GM21717 (cell line): ENCODE measurements around the gene SLC18B1.
A peak's percentile ranks its signal among the peaks of the same experiment; 100 is the strongest.

ENCODE experiments used
- ATAC-seq: cut with Tn5 transposase; IDR thresholded peaks from one replicate; pipeline ENCODE4 v1.9.1; 2021; ENCODE audit warnings: mild to moderate bottlenecking, moderate library complexity; ENCODE audit not compliant: unreplicated experiment

The SLC18B1 gene

DNA sequence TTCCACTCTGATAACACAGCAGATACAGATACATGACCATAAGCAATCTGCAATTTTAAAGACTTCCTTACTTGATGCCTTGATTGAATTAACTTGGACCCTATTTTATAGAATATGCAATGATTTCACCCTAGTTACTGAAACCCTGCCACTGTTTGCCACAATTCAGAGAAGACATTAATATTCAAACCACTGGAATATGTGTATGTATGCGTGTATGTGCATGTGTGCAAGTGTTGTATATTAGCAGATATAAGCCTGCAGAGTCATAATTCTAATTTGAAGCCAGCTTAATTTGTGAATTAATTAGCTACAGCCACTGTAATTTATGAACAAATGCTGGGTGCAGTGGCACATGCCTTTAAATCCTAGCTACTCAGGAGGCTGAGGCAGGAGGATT, 50.0 kb downstream of the SLC18B1 start:
- ATAC-seq: no peak

DNA sequence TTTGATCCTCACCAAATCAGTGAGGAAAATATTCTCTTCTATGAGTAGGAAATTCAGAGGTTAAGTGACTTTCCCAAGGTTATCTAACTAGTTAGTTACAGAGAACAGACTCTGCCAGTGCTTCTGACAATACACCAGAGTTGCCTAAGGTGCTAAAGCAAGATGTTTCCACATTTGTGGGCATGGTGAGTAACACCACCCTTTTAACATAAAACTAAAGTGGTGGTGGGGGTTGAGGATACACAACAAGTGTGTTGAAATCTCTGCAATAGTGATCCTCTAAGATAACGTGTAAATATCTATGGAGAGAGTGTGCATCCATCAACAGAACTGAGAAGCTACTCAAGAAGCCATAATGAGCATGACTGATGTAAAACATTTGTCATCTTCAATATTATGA, 52.4 kb downstream of the SLC18B1 start:
- no peak for ATAC-seq

DNA sequence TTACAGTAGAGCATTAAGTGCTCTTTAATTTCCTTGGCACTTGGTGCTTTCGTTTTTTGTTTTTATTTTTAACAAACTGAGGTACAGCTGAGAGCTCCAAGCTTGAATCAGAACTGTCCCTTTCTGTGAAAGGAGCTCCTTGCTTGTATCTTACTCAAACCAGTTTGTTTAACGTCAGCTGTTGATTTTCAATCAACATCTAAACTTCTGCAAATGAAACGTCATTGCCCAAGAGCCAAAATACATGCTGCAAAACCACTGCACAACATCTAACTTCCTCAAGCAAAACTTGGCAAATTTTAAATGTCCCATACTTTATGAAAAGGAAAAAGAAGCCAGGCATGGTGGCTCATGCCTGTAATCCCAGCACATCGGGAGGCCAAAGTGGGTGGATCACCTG, 55.9 kb downstream of the SLC18B1 start:
- no peak for ATAC-seq

DNA sequence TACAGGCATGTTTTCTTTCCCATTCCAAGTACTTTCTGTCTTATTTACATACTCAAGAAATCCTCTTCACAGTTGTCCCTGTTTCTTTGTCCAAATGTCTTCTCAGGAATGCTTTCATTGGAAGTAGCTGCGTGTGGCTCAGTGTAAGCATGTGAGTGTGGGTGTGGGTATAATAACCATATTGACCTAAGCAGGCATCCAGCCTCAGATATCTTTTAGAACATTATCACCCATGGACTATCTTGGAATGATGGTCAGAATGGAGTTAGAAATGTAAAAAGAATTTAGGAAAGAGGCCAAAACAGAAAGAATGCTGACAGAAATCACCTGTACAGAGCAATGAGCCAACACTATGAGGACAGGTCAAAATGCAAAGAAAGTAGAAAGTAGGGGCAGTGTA, 57.2 kb downstream of the SLC18B1 start:
- ATAC-seq: no peak

DNA sequence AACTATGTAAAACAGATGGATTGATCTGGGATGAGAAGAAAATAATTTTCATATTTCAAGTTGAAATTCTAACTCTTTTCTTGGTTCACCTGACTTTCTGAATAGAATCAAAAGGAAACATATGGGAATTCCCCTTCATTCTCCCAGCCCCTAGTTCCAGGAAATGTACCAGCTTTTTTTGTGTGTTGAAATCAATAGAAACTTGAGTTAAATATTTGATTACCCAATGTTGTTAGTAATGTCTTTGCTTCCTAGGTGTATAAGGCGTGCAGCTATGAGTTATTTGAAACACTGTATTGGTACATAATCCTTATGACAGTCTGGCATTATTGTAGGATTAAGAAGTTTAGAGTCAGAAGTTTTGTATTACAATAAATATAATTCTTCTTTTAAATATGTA, 62.2 kb downstream of the SLC18B1 start:
- peak; percentile 62 for ATAC-seq

DNA sequence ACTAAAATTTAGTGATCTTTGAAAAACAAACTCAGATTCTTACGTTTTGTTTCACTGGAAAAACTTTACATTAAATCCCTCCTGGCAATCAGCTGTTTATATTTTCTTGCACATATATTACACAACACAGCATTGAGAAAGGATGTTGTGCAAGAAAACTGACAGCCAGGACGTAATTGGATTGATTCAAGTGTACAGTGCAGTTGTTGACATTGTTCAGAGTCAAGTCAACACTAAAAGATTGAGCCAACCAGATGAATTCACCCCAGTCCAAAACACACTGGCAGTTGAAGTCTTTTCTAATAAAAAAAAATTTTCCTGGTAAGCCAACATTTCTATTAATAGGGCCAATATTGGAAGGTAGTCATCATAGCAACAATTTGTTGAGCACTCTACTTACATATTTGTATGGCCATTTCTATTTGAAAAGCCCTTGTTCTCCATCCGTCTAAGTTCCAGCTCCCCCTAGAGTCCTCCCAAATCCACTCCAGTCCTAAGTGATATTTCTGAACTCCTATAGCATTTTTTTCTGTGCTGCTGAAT, 63.7 kb downstream of the SLC18B1 start:
- no peak for ATAC-seq

DNA sequence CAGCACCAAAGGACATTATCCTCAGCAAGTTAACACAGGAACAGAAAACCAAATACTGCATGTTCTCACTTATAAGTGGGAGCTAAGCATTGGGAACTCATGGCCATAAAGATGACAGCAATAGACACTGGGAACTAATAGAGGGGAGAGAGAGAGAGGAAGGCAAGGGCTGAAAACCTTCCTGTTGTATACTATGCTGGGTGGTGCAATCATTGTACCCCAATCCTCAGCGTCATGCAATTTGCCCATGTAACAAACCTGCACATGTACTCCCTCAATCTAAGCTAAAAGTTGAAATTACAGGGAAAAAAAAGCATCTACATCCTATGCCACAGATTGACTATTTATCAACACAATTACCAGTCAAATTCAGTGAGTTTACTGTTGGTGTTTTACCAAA, 64.6 kb downstream of the SLC18B1 start:
- ATAC-seq: no peak

DNA sequence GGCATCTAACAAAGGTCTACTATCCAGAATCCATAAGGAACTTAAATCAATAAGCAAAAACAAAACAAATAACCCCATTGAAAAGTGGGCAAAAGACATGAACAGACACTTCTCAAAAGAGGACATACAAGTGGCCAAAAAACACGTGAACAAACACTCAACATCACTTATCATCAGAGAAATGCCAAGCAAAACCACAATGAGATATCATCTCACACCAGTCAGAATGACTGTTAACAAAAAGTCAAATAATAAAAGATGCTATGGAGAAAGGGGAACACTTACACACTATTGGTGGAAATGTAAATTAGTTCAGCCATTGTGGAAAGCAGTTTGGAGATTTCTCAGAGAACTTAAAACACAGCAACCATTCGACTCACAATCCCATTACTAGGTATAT, 65.2 kb downstream of the SLC18B1 start:
- ATAC-seq: no peak

DNA sequence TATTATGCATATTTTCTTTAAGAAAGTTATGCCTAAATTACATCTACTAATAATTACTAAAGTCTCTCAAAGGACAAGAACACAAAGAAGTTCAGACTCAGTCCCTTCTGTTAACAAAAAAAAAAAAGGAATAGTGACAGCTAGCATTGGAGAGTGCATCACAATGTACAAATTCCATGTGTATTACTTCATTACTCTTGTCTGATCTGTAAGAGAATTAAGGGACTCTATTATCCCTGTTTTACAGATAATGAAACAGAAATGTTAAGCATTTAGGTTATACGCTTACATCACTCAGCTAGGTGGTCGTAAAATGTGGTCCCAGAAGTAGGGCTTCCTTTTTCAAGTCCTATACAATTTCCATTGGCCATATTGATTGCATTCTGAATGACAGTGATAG, 67.4 kb downstream of the SLC18B1 start:
- ATAC-seq: no peak

DNA sequence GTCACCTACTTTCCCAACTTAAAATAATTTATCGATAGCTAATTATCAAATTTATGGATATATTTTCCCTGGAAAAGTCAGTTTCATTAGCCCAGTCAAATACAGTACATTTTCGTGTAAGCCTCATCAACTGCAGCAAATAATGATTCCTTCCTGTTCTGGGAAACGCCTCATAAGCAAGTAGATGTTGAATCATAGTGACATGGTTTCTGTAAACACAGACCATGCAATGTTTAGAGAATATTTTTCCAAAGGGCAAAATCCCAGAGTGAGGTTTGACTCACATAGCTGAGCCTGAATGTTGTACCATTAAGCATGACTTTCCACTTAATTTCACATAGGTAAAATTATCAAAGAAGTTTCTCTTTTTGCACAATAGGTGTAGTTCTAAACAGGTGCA, 67.9 kb downstream of the SLC18B1 start:
- no peak for ATAC-seq

DNA sequence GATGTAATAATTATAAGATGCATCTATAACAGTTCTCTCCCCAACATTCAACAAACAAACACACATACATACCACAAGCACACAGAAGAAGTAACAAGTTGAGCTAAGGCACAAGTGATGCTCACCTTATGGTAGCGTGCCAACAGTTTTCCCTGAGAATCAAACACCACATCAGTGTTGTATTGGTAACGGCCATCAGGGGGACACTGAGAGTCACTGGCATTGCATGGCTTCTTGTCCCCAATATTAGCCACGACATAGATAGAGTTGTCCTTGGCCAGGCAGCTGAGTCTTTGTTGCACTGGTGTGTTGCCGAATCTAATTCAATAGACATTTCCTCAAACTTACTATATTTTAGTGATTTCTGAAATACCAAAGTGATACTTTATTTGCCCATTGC, 69.8 kb downstream of the SLC18B1 start:
- ATAC-seq: no peak

DNA sequence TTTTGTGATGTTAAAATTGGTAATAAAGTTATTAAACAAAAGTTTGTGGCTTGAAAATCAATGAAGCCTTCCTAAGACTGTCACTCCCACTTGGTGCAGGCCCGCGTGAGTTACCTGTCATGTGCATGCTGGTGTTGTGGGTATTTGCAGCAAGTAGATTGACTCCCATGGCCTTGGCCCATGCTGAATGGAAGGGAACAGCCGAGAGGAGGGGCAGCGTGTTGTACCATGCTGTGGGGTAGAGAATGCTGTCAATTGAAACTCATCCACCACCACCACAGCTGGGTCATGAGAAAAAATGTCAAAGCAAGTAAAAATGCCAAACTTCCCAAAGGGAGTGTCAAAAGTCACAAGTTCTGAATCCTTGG, 71.8 kb downstream of the SLC18B1 start:
- no peak for ATAC-seq

DNA sequence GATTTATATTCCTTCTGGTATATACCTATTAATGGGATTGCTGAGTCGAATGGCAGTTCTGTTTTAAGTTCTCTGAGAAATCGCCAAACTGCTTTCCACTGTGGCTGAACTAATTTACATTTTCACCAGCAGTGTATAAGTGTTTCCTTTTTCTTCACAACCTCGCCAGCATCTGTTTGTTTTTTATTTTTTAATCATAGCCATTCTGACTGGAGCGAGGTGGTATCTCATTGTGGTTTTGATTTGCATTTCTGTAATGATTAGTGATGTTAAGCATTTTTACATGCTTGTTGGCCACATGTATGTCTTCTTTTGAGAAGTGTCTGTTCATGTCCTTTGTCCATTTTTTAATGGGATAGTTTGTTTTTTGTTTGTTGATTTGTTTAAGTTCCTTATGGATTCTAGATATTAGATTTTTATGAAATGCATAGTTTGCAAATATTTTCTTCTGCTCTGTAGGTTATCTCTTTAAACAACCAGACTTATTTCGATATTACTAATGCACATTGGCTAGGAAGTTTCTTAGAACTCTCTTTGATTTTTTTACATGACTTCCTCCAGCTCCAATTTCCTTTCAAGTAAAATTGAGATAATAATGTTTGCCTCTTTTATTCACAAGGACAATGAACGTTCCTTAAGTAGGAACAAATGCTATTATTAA, 72.4 kb downstream of the SLC18B1 start:
- ATAC-seq: peak; percentile 63

DNA sequence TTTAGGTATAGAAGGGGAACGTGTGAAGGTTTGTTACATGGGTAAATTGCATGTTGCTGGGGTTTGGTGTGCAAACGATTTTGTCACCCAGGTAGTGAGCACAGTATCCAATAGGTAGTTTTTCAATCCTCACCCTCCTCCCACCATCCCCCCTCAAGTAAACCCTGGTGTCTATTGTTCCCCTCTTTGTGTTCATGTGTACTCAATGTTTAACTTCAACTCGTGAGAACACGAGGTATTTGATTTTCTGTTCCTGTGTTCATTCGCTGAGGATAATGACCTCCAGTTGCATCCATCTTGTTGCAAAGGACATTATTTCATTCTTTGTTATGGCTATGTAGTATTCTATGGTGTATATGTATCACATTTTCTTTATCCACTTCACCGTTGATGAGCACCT, 73.0 kb downstream of the SLC18B1 start:
- ATAC-seq: no peak

DNA sequence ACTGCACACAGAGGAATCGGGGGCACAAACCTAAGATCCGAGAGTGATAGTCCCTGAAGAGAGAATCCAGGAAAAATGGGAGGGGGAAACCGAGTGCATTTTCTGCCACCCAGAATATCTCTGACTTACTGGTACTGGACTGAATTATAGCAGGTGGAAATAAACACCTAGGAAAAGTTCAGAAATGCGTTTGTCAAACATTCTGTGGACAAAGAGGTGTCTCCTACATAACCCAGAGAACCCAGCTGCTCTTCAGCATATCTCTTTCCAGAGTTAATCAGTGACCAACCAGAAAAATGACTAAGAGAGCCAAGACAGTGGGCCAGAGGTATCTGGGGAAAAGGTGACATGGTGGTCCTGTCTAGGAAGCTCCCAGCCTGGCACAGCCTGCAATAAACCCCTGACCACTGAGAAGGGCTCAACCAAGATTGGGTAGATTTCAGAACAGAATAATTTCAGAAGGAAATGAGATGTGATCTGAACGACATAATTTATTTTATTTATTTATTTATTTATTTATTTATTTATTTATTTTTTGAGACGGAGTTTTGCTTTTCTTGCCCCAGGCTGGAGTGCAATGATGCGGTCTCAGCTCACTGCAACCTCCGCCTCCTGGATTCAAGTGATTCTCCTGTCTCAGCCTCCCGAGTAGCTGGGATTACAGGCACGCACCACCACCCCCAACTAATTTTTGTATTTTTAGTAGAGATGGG, 78.5 kb downstream of the SLC18B1 start:
- no peak for ATAC-seq
